IPS-NIHi7 (cell line): Measurements from ENCODE around the gene KRTAP21-3.
"Not testable (repeated sequence)": the region's sequence is repeated elsewhere in the genome, so short reads cannot be mapped to it uniquely, and the experiment has no call there.

Experiments
- DNase-seq: peaks from one replicate; pipeline ENCODE4 v3.0.0; 2012; ENCODE audit warnings: mixed read lengths; ENCODE audit errors: extremely low spot score

KRTAP21-3 gene, protein sequence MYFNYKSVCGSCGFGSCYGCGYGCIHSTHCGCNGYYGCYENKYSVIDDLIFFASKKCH

DNA sequence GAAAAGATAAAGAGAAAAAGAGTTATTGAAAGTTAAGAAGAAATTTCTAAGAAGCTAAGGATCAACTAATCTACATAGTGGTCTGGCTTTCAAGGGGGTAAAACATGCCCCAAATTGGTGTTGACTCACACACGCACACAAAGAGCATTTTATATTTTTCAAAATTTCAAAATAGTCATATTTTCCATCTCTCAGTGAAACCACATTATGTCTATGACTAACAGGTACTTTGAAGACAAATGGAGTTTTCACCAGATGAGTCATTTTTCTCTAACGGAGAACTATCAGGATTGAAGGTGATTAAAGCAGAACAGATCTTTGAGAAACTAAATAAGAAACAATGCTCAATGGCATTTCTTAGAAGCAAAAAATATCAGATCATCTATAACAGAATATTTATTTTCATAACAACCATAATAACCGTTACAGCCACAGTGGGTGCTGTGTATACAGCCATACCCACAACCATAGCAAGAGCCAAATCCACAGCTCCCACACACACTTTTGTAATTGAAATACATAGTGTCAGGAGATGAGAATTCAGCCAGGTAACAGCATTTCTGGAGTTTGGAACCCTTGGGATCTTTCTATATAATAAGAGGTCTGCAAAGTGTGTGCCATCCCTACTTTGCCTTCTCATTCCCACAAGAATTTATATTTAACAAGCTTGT lies at the start of gene KRTAP21-3:
Gene KRTAP21-3 (minus strand): TSS at position 539 of the 671 bp plus-strand sequence. CDS start 18 bp downstream, at position 521.
- DNase-seq, result no peak

DNA sequence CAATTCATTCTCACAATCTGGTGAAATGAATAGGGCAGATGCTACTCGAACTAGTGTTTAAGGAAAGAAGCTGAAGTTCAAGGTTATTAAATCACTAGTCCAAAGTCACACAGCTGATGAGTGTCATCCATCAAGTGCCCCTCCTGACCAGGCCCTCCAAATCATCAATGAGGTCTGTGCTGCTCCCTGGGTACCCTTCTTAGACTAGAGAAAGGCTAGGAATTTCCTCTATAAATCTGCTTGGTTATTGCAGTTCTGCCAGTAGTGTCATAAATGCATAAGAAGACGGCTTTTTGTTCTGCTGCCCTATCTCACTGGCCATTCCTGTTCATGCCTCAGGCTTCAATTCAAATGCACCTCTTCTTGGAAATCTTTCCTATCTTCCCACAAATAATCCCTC lies 42.2 kb upstream of the KRTAP21-3 start:
- no peak for DNase-seq

DNA sequence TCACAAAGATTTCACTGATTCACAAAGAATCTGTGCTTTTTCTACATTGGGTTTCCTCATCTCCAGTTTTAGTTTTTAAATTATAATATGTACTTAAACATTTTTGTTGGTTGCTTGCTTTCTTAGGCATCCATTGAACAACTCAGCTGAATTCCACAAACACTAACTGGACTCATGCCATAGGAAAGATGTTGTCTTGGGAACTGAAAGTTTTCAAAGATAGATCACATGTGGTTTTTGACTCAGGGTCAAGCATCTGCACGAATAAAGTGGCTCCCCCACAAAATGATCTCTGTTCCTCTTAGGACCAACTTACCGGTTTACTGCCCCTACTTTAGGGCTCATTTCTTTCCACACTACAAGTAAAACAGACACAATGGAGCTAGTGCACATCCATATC lies 39.7 kb upstream of the KRTAP21-3 start:
- no peak for DNase-seq

DNA sequence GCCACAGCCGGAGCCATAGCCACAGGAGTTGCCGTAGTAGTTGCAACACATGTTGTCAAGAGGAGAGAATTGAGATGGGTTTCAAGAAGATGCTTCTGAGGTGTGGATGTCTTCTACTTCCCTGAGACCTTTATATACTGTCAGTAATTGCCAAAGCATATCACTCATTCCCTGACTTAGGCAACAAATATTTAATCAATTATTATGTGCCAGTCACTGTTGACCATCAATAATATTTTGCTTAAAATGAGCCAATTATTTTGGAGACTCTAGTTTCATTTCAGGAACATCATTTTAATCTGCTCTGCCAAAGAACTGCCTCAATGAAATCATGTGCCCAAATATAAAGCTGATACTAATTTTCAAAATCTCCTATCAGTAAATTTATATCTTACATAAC lies 36.8 kb upstream of the KRTAP21-3 start, which contains the start of gene KRTAP21-1:
Gene KRTAP21-1 (minus strand): TSS at position 101 of the 400 bp plus-strand sequence. CDS start 50 bp downstream, at position 51.
- not testable (repeated sequence) for DNase-seq

DNA sequence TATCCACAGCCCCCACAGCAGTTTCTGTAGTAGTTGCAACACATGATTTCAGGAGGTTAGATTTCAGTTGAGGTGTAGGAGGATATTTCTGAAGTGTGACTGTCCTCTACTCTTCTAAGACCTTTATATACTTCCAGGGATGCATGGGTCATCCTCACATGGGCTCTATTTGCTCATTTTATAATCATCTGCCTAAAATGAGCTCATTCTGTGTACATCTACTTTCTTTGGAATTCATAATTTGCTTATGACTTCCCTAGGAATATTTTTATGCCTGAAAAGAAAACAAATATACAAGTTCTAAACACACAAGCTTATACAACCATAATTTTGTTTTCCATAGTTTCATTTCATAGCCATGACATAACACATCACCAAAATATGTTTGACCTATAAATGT lies 28.6 kb upstream of the KRTAP21-3 start, which contains the start of gene KRTAP21-2:
Gene KRTAP21-2 (minus strand): TSS at position 101 of the 400 bp plus-strand sequence. CDS start 57 bp downstream, at position 44.
- DNase-seq, result no peak

DNA sequence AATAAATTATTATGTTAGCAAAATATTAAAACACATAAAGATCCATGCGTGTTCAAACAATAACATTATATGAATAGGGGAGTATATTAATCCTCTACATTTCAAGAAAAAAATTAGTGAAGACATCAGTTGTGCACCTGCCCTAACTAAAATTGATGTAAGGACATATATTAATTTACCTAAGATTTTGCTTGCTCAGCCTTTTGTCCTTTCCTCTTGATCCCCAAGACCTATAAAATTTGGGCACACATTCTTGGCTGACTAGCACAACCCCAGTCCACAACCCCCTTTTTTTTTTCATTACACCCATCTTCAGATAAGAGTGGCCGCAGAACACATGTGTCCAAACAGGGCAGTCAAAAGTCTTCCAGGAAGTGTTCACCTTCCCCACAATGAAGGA lies 21.9 kb upstream of the KRTAP21-3 start:
- DNase-seq, result no peak

DNA sequence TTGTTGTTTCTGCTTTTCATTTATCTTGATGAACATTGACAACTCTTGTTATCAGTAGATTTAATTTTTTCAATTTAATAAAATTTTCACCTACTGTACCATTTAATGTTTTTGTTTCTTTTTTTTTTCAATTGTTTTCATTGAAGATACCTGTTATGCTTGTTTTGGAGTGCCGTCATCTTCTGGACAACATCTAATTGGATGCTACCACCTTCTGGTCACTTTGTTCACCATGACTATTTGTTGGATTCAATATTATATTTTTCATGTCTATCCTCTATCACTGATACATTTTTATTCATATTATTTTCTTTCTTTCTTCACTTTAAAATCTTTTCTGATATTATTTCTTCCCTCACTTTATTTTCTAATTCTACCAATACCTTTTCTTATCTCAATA lies 14.4 kb upstream of the KRTAP21-3 start:
- DNase-seq, result no peak

DNA sequence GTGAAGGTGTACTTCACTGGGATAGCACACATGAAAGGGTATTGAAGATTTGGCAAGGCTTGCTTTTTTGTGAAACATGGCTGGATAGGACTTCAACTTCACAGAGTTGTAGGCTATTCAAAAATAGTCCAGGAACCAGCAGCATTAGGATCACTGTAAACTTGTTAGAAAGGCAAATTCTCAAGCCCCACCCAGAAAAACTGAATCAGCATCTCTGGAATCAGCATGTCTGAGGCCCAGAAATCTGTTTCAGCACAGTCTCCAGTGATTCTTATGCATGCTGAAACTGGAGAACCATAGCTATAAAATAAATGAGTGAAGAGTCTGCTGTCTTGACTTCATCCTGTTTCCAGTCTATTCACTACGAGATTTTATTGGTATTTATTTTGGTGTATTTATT lies 8.1 kb upstream of the KRTAP21-3 start:
- no peak for DNase-seq

DNA sequence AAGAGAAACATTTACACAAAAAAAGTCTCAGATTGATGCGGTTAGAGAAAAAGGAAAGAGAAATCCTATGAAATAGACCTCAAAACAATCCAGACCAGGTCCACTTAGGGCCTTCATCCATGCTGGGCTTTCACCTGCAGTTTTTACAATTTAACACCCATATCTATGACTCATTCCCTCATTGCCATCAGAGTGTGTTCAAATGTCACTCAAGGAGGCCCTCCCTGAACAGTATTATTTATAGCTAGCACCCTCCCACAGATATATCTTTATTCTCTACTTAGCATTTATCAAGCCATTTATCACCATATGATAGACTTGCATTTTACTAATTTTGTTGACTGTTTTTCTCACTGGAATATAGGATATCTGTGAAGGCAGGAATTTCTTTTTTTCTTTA lies 824 bp upstream of the KRTAP21-3 start:
- DNase-seq, result no peak

DNA sequence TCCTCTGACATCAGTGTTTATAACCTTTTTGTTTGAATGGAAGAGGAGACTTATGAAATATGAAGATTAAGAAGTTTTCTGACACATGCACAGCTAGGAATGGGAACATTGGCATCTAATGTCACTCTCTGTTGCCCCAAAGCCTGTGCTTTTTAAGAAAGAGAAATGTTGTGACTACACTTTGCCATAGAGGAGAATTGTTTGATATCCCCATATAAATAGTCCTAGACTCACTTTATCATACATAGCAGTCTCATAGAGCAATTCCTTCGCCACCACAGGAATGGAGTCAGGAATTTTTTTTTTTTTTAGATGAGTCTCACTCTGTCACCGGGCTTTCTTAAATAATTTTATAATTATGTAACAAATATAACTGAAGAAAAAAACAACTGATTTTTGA lies 1.5 kb downstream of the KRTAP21-3 start:
- DNase-seq, result no peak

DNA sequence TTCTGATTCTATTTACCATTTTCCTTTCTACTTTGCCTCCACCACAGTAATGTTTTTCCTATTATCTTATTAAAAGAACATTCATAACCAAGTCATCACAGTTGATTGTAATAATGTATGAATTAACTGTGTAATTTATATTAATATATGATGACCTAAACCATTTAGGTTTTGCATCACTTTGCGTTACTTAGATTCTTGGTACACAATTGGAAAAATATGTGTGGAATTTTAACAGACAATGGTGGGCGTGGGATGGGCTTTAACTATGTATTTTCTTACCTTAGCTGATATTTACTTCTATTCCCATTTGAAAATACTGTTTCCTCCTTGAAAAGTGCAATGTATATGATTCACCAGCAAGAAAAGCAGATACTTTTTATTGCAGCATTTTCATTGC lies 3.6 kb downstream of the KRTAP21-3 start:
- no peak for DNase-seq

DNA sequence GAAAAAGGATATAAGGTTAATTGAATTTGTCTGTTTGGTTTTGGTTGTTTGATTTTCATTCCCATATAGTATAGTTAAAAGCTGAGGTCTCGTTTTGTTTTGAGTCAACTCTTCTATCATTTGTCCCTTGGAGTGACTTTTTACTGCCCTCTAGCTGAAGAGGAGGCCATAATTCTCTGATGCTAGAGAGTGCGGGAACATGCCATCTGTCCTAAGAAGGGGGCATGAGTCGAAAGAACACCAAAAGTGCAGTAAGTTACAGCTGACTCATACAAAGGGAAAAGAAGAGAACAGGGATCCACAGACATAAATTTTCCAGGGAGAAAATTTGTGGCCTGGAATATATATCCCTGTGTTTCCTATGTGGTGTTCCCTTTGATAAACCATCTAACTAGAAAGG lies 4.1 kb downstream of the KRTAP21-3 start:
- no peak for DNase-seq

DNA sequence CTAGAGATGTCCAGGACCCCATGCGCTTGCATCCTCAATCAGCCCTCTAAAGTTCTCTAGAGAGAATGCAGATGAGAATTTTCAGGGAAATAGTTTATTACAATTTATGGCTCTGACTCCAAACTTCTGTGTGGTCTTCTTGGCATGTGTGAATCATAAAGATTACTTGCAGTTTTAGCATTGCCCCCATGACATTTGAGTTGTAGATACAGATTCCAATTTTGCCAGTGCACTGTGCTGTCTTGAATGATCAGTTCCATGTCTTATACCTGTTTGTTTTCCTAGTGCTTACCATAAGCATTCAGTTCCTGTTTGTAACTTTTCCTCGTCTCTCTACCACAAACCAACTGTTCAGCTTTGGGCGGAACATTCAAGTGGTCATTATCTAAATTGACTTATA lies 4.8 kb downstream of the KRTAP21-3 start:
- DNase-seq, result no peak

DNA sequence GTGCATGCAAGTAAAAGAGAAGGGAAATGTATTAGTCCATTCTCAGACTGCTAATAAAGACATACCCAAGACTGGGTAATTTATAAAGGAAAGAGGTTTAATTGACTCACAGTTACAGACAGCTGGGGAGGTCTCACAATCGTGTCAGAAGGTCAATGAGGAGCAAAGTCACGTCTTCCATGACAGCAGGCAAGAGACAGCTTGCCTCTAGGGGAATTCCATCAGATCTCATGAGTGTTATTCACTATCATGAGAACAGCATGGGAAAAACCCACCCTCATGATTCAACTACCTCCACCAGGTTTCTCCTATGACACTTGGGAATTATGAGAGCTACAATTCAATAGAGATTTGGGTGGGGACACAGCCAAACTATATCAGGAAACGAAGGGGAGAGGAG lies 8.1 kb downstream of the KRTAP21-3 start:
- DNase-seq, result no peak

DNA sequence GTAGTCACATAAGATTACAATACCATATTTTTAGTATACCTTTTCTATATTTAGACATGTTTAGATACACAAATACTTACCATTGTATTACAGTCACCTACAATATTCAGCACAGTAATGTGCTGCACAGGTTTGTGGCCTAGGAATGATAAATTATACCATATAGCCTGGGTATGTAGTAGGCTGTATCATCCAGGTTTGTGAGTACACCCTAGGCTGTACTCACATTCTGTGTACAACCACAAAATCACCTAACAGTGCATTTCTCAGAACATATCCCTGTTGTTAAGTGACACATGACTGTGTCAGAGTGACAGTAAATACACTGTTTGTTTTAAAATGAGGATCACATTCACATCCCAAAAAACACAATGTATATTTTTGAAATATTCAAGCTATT lies 11.2 kb downstream of the KRTAP21-3 start:
- no peak for DNase-seq

DNA sequence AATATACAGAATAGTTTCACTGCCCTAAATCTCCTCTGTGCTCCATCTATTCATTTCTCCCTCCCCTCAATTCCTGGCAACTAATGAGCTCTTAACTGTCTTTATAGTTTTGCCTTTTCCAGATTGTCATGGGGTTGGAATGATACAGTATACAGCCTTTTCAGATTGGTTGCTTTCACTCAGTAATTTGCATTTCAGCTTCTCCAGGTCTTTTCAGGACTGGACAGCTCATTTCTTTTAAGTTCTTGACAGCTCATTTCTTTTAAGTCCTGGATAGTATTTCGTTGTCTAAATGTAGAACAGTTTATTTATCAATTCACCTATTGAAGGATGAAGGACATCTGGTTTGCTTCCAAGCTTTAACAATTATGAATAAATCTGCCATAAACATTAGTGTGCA lies 22.6 kb downstream of the KRTAP21-3 start:
- no peak for DNase-seq

DNA sequence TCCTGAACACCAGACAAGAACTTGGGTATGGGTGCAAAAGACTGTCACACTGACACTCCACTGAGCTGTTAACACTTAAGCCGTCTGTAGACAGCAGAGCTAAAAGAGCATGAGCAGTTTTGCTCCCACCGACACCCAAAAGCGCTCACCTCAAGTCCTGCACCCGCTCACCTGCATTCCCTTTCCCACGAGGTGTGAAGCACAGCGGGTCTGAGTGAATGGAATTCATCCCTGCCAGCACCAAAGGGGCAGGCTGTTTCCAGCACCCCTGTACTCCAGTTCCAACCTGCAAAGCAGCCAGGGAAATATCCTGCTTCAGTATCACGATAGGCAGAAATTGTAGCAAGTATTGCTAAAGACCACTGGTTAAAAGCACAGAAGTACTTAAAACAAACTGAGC lies 28.8 kb downstream of the KRTAP21-3 start:
- DNase-seq, result no peak

DNA sequence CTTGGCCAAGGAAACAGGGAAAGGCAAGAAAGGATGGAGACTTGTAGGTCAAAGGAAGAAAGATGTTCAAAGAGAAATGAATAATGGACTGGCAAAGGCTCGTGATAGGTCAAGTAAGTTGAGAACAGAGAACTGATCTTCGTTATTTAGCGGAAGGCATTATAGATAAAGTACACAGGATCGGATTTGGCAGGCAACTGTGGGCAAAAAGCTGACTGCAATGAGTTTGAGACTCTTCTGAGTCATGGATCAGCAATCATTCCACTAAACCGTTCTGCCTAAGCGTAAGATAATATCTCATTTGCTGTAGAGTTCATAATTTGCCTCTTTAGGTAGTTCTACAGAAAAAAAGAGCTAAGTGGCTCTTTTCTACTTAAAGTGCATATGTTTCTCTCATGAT lies 34.1 kb downstream of the KRTAP21-3 start:
- DNase-seq, result no peak

DNA sequence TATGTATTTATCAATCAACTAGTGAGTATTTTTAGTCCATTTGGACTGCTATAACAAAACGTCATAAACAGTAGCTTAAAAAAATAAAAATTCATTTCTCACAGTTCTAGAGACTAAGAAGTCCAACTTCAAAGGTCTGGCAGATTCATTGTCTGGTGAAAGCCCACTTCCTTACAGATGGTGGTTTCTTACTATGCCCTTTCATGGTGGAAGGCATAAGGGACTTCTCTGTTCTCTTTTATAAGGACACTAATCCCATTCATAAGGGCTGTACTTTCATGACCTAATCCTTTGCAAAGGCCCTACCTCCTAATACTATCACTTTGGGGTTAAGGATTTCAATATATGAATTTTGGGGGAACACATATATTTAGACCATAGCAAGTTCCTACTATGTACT lies 38.0 kb downstream of the KRTAP21-3 start:
- DNase-seq, result no peak

DNA sequence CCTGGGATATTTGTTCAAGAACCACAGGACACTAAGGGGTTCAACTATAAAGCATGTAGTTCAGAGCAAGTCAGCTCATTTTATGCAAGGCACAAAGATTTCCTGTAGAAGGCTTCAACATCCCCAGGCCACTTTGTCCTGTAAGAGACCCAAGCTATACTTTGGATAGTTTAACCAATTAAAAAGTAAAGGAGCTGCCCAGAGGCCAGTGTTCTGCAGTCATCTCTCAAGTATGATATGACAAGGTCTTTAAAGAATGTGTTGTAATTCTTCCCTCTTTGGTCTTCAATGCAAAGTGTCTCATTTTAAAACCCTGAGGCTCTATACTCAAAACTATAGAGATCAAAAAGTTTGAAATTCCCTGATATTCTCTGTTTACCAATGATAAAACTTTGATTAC lies 41.8 kb downstream of the KRTAP21-3 start:
- no peak for DNase-seq

DNA sequence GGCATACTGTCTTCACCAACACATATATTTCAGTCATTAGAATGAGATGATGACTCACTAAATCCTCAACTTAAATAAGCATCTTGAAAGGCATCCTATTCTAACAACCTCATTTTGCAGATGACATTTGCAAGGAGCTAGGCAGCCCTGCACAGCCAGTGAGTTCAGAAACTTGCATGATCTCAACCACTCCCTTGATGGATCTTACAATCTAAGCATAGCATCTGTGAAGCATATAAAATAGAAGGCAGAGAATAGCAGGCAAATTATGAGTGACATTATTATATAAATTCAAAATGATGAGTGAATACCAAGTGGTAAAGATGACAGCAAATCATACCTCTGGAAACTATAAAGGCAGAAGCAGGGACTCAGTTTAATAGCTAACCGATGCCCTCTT lies 44.3 kb downstream of the KRTAP21-3 start:
- no peak for DNase-seq

DNA sequence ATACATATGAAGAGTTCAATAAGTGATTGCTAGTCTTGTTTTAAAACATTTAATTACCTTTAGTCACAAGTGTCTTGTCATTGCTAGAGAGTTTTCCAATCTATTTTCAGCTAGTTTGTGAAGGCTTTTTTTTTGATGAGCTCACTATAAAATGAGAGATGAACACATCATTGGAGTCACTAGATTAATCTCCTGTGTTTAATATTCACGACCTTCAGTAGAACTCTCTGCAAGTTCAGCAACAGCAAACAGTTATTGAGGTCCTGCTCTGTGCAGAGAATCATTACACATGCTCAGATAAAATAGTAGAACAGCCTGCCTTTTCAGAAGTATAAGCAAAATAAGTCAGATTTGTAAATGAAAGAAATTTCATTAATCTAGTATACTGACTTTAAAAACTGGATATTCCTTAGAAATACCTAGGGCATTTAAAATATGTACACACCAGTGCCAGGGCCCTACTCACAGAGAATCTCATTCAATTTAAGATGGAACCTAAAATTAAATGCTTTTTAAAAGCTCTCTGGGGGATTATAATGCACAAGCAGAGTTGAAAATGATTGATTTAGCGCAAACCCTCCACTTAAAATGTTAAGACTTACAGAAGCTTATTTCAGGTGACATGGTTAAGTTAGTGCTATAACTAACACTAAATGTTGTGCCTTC lies 45.5 kb downstream of the KRTAP21-3 start:
- DNase-seq, result no peak

DNA sequence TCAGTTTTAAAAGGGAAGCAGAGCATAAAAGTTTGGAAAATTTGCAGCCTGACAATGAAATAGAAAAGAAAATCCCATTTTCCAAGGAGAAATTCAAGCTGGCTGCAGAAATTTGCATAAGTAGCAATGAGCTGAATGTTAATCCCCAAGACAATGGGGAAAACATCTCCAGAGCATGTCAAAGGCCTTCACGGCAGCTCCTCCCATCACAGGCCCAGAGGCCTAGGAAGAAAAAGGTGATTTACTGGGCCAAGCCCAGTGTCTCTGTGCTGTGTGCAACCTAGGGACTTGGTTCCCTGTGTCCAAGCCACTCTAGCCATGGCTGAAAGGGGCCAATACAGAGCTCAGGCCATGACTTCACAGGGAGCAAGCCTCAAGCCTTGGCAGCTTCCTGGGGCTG lies 49.8 kb downstream of the KRTAP21-3 start:
- DNase-seq, result no peak
